IMR-90 (cell line): ENCODE measurements around the gene TAF6L. TPM values are rescaled to one million over a fixed set of nuclear protein-coding genes. Genes with fewer than 3 reads are reported as not detected.

ENCODE experiments used
- ATAC-seq: fragments of 200-7000 bp; cut with Tn5 transposase; 2 replicates; pipeline ENCODE4 v1.9.1; 2020; ENCODE audit warnings: low read depth, mild to moderate bottlenecking, moderate library complexity
- BruUV-seq: library from RNA; stranded (reverse); fragments of 400-500 nt; replicated peaks from 2 replicates; lab custom pipeline; 2021; lab: Mats Ljungman, UMichigan
- CTCF ChIA-PET: fragments of 300-600 bp; formaldehyde crosslinking; extraction: SDS; loops from one replicate; lab custom pipeline; 2021; ENCODE audit warnings: antibody characterized with exemption; lab: Yijun Ruan, JAX
- POLR2A ChIA-PET: fragments of 300-600 bp; sonication (Branson Sonifier 250); formaldehyde crosslinking; loops from one replicate; lab custom pipeline; 2022; ENCODE audit warnings: antibody characterized with exemption; ENCODE audit not compliant: unreplicated experiment; lab: Charles Lee
- DNase-seq: peaks from one replicate; pipeline ENCODE4 v3.0.0; 2013
- H2AFZ ChIP-seq: replicated peaks from 2 replicates; pipeline ENCODE3; 2013; ENCODE audit warnings: low read length, mild to moderate bottlenecking; ENCODE audit not compliant: poor library complexity
- H2AK5ac ChIP-seq: 2 replicates; pipeline ENCODE4 v1.6.1; 2013; ENCODE audit warnings: low read depth, low read length, inconsistent platforms
- H2AK9ac ChIP-seq: replicated peaks from 2 replicates; pipeline ENCODE3; 2013; ENCODE audit warnings: mild to moderate bottlenecking, low read depth, low read length, moderate library complexity; ENCODE audit not compliant: poor library complexity
- H2BK120ac ChIP-seq: 2 replicates; pipeline ENCODE4 v1.6.1; 2013; ENCODE audit warnings: low read depth, low read length, inconsistent platforms
- H2BK15ac ChIP-seq: 3 replicates; pipeline ENCODE4 v1.6.1; 2013; ENCODE audit warnings: low read depth, low read length, inconsistent platforms
- H2BK20ac ChIP-seq: 2 replicates; pipeline ENCODE4 v1.6.1; 2013; ENCODE audit warnings: low read depth, mild to moderate bottlenecking, inconsistent platforms, low read length, moderate library complexity
- H2BK5ac ChIP-seq: 2 replicates; pipeline ENCODE4 v1.6.1; 2013; ENCODE audit warnings: mild to moderate bottlenecking, low read depth, low read length, inconsistent platforms; ENCODE audit not compliant: poor library complexity, severe bottlenecking
- H3K14ac ChIP-seq: replicated peaks from 2 replicates; pipeline ENCODE4 v1.6.1; 2013; ENCODE audit warnings: low read depth, low read length, inconsistent platforms
- H3K18ac ChIP-seq: 2 replicates; pipeline ENCODE4 v1.6.1; 2013; ENCODE audit warnings: low read depth, low read length, control low read depth
- H3K23ac ChIP-seq: 2 replicates; pipeline ENCODE4 v1.6.1; 2013; ENCODE audit warnings: low read depth, low read length, inconsistent platforms
- H3K27ac ChIP-seq: 2 replicates; pipeline ENCODE4 v1.5.1; 2013; ENCODE audit warnings: mild to moderate bottlenecking, control low read depth, low read length; ENCODE audit not compliant: insufficient read depth
- H3K27me3 ChIP-seq: 2 replicates; pipeline ENCODE4 v1.6.1; 2013; ENCODE audit warnings: low read length; ENCODE audit not compliant: control insufficient read depth, insufficient read depth
- H3K36me3 ChIP-seq: 2 replicates; pipeline ENCODE4 v1.6.1; 2013; ENCODE audit warnings: low read length, mixed read lengths; ENCODE audit not compliant: control insufficient read depth, insufficient read depth
- H3K4ac ChIP-seq: 2 replicates; pipeline ENCODE4 v1.6.1; 2013; ENCODE audit warnings: low read depth, low read length, inconsistent platforms
- H3K4me1 ChIP-seq: 2 replicates; pipeline ENCODE4 v1.6.1; 2013; ENCODE audit warnings: low read length, mixed read lengths; ENCODE audit not compliant: control insufficient read depth, insufficient read depth
- H3K4me2 ChIP-seq: 2 replicates; pipeline ENCODE4 v1.6.1; 2013; ENCODE audit warnings: low read depth, mild to moderate bottlenecking, control low read depth, low read length, moderate library complexity
- H3K4me3 ChIP-seq: 2 replicates; pipeline ENCODE4 v1.5.1; 2013; ENCODE audit warnings: low read depth, mild to moderate bottlenecking, control low read depth, low read length, moderate library complexity; ENCODE audit not compliant: insufficient read depth
- H3K56ac ChIP-seq: 2 replicates; pipeline ENCODE4 v1.6.1; 2013; ENCODE audit warnings: low read length, inconsistent platforms; ENCODE audit not compliant: insufficient read depth; ENCODE audit errors: extremely low read depth
- H3K79me1 ChIP-seq, 2 experiments: 2 replicates each; pipeline ENCODE4 v1.6.1; 2013; ENCODE audit warnings: low read length in 2 of 2, inconsistent platforms in 1 of 2, low read depth in 1 of 2
- H3K9ac ChIP-seq: 2 replicates; pipeline ENCODE4 v1.6.1; 2013; ENCODE audit warnings: low read depth, low read length, control low read depth
- H3K9me1 ChIP-seq: 2 replicates; pipeline ENCODE4 v1.6.1; 2013; ENCODE audit warnings: low read length, inconsistent platforms; ENCODE audit not compliant: insufficient read depth
- H3K9me3 ChIP-seq: 2 replicates; pipeline ENCODE4 v1.6.1; 2013; ENCODE audit warnings: low read length; ENCODE audit not compliant: control insufficient read depth, insufficient read depth
- H4K20me1 ChIP-seq: 2 replicates; pipeline ENCODE4 v1.6.1; 2013; ENCODE audit warnings: low read length, inconsistent platforms; ENCODE audit not compliant: insufficient read depth
- H4K5ac ChIP-seq: 2 replicates; pipeline ENCODE4 v1.6.1; 2013; ENCODE audit warnings: mild to moderate bottlenecking, low read depth, low read length, control low read depth
- H4K8ac ChIP-seq, 2 experiments: 2 replicates each; pipeline ENCODE4 v1.6.1; 2013; ENCODE audit warnings: low read depth in 2 of 2, low read length in 2 of 2, control low read depth in 1 of 2, inconsistent platforms in 1 of 2
- H4K91ac ChIP-seq: 2 replicates; pipeline ENCODE4 v1.6.1; 2013; ENCODE audit warnings: low read depth, low read length, inconsistent platforms; ENCODE audit not compliant: insufficient read depth
- BHLHE40 ChIP-seq: fragments of 150-350 bp; IDR thresholded peaks from 2 replicates; pipeline ENCODE4 v1.6.1; 2016; ENCODE audit warnings: mild to moderate bottlenecking, low read depth, low read length
- CEBPB ChIP-seq: IDR thresholded peaks from 2 replicates; pipeline ENCODE4 v1.6.1; 2012; ENCODE audit warnings: low read depth, low read length, improper control_type of control experiment
- CHD1 ChIP-seq: IDR thresholded peaks from 2 replicates; pipeline ENCODE4 v1.6.1; 2012; ENCODE audit warnings: low read depth, low read length, improper control_type of control experiment
- FOS ChIP-seq: fragments of 150-350 bp; IDR thresholded peaks from 2 replicates; pipeline ENCODE4 v1.6.1; 2016; ENCODE audit warnings: low read depth, low read length
- MAZ ChIP-seq: IDR thresholded peaks from 2 replicates; pipeline ENCODE4 v1.6.1; 2012; ENCODE audit warnings: low read depth, mild to moderate bottlenecking, low read length, improper control_type of control experiment, moderate library complexity, borderline replicate concordance
- MXI1 ChIP-seq: IDR thresholded peaks from 2 replicates; pipeline ENCODE4 v1.6.1; 2012; ENCODE audit warnings: low read depth, mild to moderate bottlenecking, low read length, moderate library complexity, borderline replicate concordance
- NFE2L2 ChIP-seq: fragments of 150-350 bp; IDR thresholded peaks from 2 replicates; pipeline ENCODE4 v1.6.1; 2016; ENCODE audit warnings: low read depth, mild to moderate bottlenecking, low read length
- POLR2A ChIP-seq: IDR thresholded peaks from 2 replicates; pipeline ENCODE4 v1.6.1; 2012; ENCODE audit warnings: mild to moderate bottlenecking, low read depth, low read length
- RAD21 ChIP-seq: IDR thresholded peaks from 2 replicates; pipeline ENCODE4 v1.6.1; 2012; ENCODE audit warnings: low read length, improper control_type of control experiment
- RCOR1 ChIP-seq: IDR thresholded peaks from 2 replicates; pipeline ENCODE4 v1.6.1; 2012; ENCODE audit warnings: mild to moderate bottlenecking, low read length, improper control_type of control experiment; ENCODE audit not compliant: insufficient replicate concordance
- RFX5 ChIP-seq: IDR thresholded peaks from 2 replicates; pipeline ENCODE4 v1.8.0; 2012; ENCODE audit warnings: low read depth, mild to moderate bottlenecking, low read length, moderate library complexity
- SMC3 ChIP-seq: fragments of 150-350 bp; IDR thresholded peaks from 2 replicates; pipeline ENCODE4 v1.6.1; 2016; ENCODE audit warnings: low read depth, mild to moderate bottlenecking, antibody characterized with exemption, low read length, moderate library complexity
- WGBS, 2 experiments: methylation state at CpG; one replicate each; pipeline versions ENCODE4 v1.1.5 to v1.1.7; 2013; ENCODE audit warnings: missing lambda C conversion rate in 2 of 2; ENCODE audit not compliant: insufficient read length in 1 of 2; ENCODE audit errors: extremely low coverage in 2 of 2; 5-methylcytosine and 5-hydroxymethylcytosine counted together
- dilution Hi-C: fragments of 300-500 bp; cut with HindIII; formaldehyde crosslinking; loops from one replicate; pipeline ENCODE4 v1.14.3; 2018; ENCODE audit warnings: low sequenced_read_pairs; ENCODE audit not compliant: unreplicated experiment
- in situ Hi-C: fragments of 300-500 bp; cut with MboI; formaldehyde crosslinking; loops from 3 replicates; pipeline ENCODE4 v1.14.3; 2019; ENCODE audit warnings: low sequenced_read_pairs, inconsistent platforms, mixed read lengths
- intact Hi-C: fragments of 100-400 bp; cut with micrococcal nuclease; formaldehyde crosslinking; loops from 2 replicates; pipeline ENCODE4 v1.10.0; 2022
- polyA plus RNA-seq, 3 experiments: library from polyadenylated mRNA; depleted of rRNA; stranded (reverse); fragments of >200 nt; gene quantifications; 2 replicates each; pipeline ENCODE4 v1.2.3, GENCODE V29; 2012; ENCODE audit warnings: low replicate concordance in 1 of 3
- total RNA-seq: library from RNA; depleted of rRNA; stranded (reverse); fragments of >200 nt; gene quantifications from 2 replicates; pipeline ENCODE4 v1.2.3, GENCODE V29; 2012
- TF ChIP-seq, protein P1 (sequence below): fragments of 150-350 bp; IDR thresholded peaks from 2 replicates; pipeline ENCODE4 v1.6.1; 2017; ENCODE audit warnings: mild to moderate bottlenecking, antibody characterized with exemption, low read length, low read depth

The TAF6L gene
- total and polyA plus RNA-seq, 2 of the 4 experiments (the other 2 are of a cell fraction), result 9.5 to 13.5 TPM

DNA sequence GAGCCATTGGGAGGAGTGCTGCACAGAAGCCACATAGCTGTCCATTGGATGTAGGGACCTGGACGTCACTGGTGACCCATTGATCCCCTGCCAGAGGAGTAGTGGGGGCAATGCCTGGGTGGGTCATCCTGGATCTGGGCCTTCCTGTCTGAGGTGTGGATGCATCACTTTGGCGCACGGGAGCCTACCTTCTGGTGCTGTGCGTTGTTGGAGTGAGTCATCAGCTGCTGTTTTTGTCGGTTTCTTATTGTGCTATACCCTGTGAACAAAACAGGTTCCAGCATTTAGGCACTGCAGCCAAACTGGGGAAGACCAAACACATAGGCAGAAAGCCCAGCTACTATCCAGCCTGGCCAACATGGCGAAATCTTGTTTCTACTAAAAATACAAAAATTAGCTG lies 3.2 kb downstream of the TAF6L start:
- ATAC-seq (no peak), DNase-seq (no peak)
- Histone ChIP-seq H3K4me1 (peaks cover 3% of the 10 kb centered on the region), H4K5ac (no peak overlapping the region), H3K36me3 (peaks cover 26% of the 10 kb centered on the region), H3K9me1 (0 out of 2 replicates have a peak, but pooled peaks cover 3% of the 10 kb centered on the region), H4K8ac (no peak overlapping the region), H2BK120ac (no peak overlapping the region), H4K20me1 (no peaks in the 10 kb centered on the region), H2BK15ac (no peak overlapping the region), H3K56ac (no peak overlapping the region), H3K27ac (no peak overlapping the region), H2AFZ (no peak overlapping the region), H3K9ac (no peak overlapping the region), H4K91ac (no peak overlapping the region), H3K79me1 (peaks cover 8 to 31% of the 10 kb centered on the region in 2 experiments), H3K14ac (no peak overlapping the region), H3K9me3 (no peaks in the 10 kb centered on the region), H2AK9ac (no peak overlapping the region), H3K4me3 (no peak overlapping the region), H3K23ac (no peak overlapping the region), H3K4me2 (no peak overlapping the region), H3K4ac (no peak overlapping the region), H2AK5ac (no peak overlapping the region), H3K18ac (no peak overlapping the region), H3K27me3 (no peaks in the 10 kb centered on the region), H2BK20ac (no peak overlapping the region), H2BK5ac (no peak overlapping the region)
- ChIA-PET CTCF (interaction anchor here (2.4 kb wide), 1 partner anchor 12 kb away, joined by 7 read pairs; no protein-coding TSS in a partner anchor), POLR2A (no interaction called here)
- 100% methylated on average over 4 of the region's 6 CpGs; no CpG with 5 or more reads in 1 of the 2 experiments for WGBS, 2 experiments
- TF ChIP-seq RCOR1 (no peak), CHD1 (no peak), MXI1 (no peak), SMC3 (no peak), RAD21 (no peak), RFX5 (no peak), CEBPB (no peak), NFE2L2 (no peak), BHLHE40 (no peak), POLR2A (no peak), MAZ (no peak), FOS (no peak)
- TF ChIP-seq, protein P1, sequence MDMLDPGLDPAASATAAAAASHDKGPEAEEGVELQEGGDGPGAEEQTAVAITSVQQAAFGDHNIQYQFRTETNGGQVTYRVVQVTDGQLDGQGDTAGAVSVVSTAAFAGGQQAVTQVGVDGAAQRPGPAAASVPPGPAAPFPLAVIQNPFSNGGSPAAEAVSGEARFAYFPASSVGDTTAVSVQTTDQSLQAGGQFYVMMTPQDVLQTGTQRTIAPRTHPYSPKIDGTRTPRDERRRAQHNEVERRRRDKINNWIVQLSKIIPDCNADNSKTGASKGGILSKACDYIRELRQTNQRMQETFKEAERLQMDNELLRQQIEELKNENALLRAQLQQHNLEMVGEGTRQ, result no peak
- in situ Hi-C loops, result no loop called here
- intact Hi-C loops, result no loop called here
- no TSS peak for BruUV-seq
- dilution Hi-C loops, result no loop called here
